Epithelial cell of esophagus (primary cell): ENCODE data around the gene RBBP8.
"Not testable (repeated sequence)": the region's sequence is repeated elsewhere in the genome, so short reads cannot be mapped to it uniquely, and the experiment has no call there.

Source experiments
- DNase-seq: peaks from one replicate; pipeline ENCODE4 v3.0.0; 2010; ENCODE audit warnings: low read depth
- H3K4me3 ChIP-seq: 2 replicates; pipeline ENCODE4 v1.5.1; 2011; ENCODE audit warnings: mild to moderate bottlenecking, low read length, control low read depth
- CTCF ChIP-seq: IDR thresholded peaks from 2 replicates; pipeline ENCODE4 v1.5.1; 2011; ENCODE audit warnings: low read depth, mild to moderate bottlenecking, low read length, control low read depth, inconsistent platforms; ENCODE audit not compliant: insufficient read depth; ENCODE audit errors: missing control alignments

Gene RBBP8

GRCh38 chr18:22933206-22933965, at the start of gene RBBP8:
Gene RBBP8 (plus strand): TSS chr18:22933328. CDS start chr18:22936852, 3,524 bp downstream.
- no peak for TF ChIP-seq CTCF
- peak within 1 kb of the TSS; percentile 87 for H3K4me3 ChIP-seq
- peak; percentile 75 for DNase-seq

GRCh38 chr18:22883827-22884226, 49.3 kb upstream of the RBBP8 start:
- no peak for TF ChIP-seq CTCF
- no peak overlapping the region for H3K4me3 ChIP-seq
- DNase-seq: no peak

- H3K4me3 ChIP-seq, DNase-seq: not testable (repeated sequence)
Measured at GRCh38 chr18:22885694-22886093, 47.4 kb upstream of the RBBP8 start.

- peak; percentile 76 for DNase-seq
- no peak for TF ChIP-seq CTCF
- H3K4me3 ChIP-seq: no peak overlapping the region
Measured at GRCh38 chr18:22899421-22899820, 33.7 kb upstream of the RBBP8 start.

- no peak overlapping the region for H3K4me3 ChIP-seq
- TF ChIP-seq CTCF: no peak
- DNase-seq: no peak
Measured at GRCh38 chr18:22900558-22901238, 32.4 kb upstream of the RBBP8 start.

GRCh38 chr18:22902093-22902492, 31.0 kb upstream of the RBBP8 start:
- TF ChIP-seq CTCF: no peak
- no peak overlapping the region for H3K4me3 ChIP-seq
- DNase-seq: no peak

- not testable (repeated sequence) for DNase-seq, H3K4me3 ChIP-seq
Measured at GRCh38 chr18:22903248-22903647, 29.9 kb upstream of the RBBP8 start.

GRCh38 chr18:22912149-22912548, 21.0 kb upstream of the RBBP8 start:
- no peak for TF ChIP-seq CTCF
- H3K4me3 ChIP-seq: no peak overlapping the region
- no peak for DNase-seq
